ENCODE measurements around the gene CARMIL1. TPM values are rescaled to one million over a fixed set of nuclear protein-coding genes. Genes with fewer than 3 reads are reported as not detected.

The CARMIL1 gene
- total and polyA plus RNA-seq, 2 of the 8 experiments (the other 6 are each of a cell fraction or from before 2014, with no cell fraction given), result 20.3 to 40.4 TPM

GRCh38 chr6:25404091-25404490 lies 124.9 kb downstream of the CARMIL1 start (continued):
- TF ChIP-seq CHD7 (IDR thresholded peaks at IDR 0.05; ENCODE audit: insufficient replicate concordance, low read length) (no peak), CBX5 (IDR thresholded peaks at IDR 0.05; ENCODE audit: low read depth, low read length) (no peak), SP1 (IDR thresholded peaks at IDR 0.05; ENCODE audit: low read depth, low read length) (no peak), RAD21 (IDR thresholded peaks at IDR 0.05 in 1 of 2, conservative IDR thresholded peaks at IDR 0.05 in 1 of 2; ENCODE audit: low read depth in 2 of 2, low read length in 2 of 2) (no peak), NANOG (IDR thresholded peaks at IDR 0.05; ENCODE audit: insufficient read depth, low read depth, low read length, poor library complexity, severe bottlenecking) (no peak), SP4 (IDR thresholded peaks at IDR 0.05; ENCODE audit: low read length) (no peak), TCF12 (IDR thresholded peaks at IDR 0.05; ENCODE audit: low read depth, low read length) (no peak), CTCF (IDR thresholded peaks at IDR 0.05; ENCODE audit: control extremely low read depth in 1 of 3, insufficient read depth in 1 of 3, low read depth in 1 of 3, low read length in 3 of 3) (no peak)

Measured in H1 (cell line).